ENCODE measurements around the gene ZNF836. TPM values are rescaled to one million over a fixed set of nuclear protein-coding genes. Genes with fewer than 3 reads are reported as not detected.

The ZNF836 gene
- total and polyA plus RNA-seq, 9 of the 15 experiments (the other 6 are each of a cell fraction or from before 2014, with no cell fraction given): 0.24 to 0.69 (median 0.64) TPM; not detected in 2

DNA sequence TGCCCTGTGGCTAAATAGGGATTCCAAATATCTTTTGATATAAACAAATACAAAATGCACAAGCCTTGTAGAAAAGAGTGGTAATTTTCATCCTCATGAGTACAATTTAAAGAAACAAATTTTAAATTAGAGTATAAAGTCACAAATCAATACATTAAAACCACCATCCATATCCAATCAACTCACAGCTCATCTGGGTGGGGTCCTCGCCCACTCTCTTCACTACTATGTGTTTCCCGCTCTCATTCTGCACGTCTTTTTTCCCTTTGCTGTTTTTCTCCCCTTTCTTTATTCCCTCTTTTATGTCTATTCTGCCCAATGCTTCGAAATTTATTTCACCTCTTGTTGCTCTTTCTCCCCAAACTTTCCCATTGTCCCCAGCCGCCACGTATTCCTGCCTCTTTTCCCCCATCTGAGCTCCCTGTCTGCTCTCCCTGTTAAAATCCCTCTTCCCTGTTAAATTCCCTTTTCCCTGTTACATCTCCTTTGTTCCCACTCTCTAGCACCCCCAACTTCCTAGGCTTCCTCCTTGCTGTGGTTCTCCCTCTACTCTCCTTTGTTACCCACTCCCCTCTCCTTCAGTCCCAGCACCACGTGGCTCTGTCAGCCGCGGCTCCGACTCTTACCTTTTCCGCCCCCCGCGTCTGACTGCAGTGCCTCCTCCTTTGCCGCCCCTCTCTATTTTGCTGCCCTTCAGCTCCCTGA lies 33.0 kb downstream of the ZNF836 start (continued):
- TF ChIP-seq ELF4 (CRISPR knock-in tag; IDR thresholded peaks at IDR 0.05): peak; percentile 71; the same call in 1 of the 2 replicates
- no peak for TF ChIP-seq NELFE (IDR thresholded peaks at IDR 0.05; ENCODE audit: insufficient read depth, insufficient read length)
- no peak for TF ChIP-seq SRSF3 (IDR thresholded peaks at IDR 0.05; ENCODE audit: insufficient read depth, low read length)
- no peak for TF ChIP-seq ZFP1 (CRISPR knock-in tag; IDR thresholded peaks at IDR 0.05)
- TF ChIP-seq CEBPB (tag; IDR thresholded peaks at IDR 0.05): no peak
- no peak for TF ChIP-seq ZNF124 (CRISPR knock-in tag; IDR thresholded peaks at IDR 0.05)
- TF ChIP-seq, protein P1, sequence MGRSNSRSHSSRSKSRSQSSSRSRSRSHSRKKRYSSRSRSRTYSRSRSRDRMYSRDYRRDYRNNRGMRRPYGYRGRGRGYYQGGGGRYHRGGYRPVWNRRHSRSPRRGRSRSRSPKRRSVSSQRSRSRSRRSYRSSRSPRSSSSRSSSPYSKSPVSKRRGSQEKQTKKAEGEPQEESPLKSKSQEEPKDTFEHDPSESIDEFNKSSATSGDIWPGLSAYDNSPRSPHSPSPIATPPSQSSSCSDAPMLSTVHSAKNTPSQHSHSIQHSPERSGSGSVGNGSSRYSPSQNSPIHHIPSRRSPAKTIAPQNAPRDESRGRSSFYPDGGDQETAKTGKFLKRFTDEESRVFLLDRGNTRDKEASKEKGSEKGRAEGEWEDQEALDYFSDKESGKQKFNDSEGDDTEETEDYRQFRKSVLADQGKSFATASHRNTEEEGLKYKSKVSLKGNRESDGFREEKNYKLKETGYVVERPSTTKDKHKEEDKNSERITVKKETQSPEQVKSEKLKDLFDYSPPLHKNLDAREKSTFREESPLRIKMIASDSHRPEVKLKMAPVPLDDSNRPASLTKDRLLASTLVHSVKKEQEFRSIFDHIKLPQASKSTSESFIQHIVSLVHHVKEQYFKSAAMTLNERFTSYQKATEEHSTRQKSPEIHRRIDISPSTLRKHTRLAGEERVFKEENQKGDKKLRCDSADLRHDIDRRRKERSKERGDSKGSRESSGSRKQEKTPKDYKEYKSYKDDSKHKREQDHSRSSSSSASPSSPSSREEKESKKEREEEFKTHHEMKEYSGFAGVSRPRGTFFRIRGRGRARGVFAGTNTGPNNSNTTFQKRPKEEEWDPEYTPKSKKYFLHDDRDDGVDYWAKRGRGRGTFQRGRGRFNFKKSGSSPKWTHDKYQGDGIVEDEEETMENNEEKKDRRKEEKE (IDR thresholded peaks at IDR 0.05; ENCODE audit: borderline replicate concordance in 1 of 2, control insufficient read depth in 1 of 2, low read depth in 2 of 2, low read length in 1 of 2): no peak
- TF ChIP-seq TSC22D4 (tag; IDR thresholded peaks at IDR 0.05): no peak
- TF ChIP-seq U2AF1 (optimal IDR thresholded peaks at IDR 0.05; ENCODE audit: low read depth, low read length): no peak
- TF ChIP-seq KAT7 (CRISPR knock-in tag; IDR thresholded peaks at IDR 0.05; ENCODE audit: borderline replicate concordance): no peak
- no peak for TF ChIP-seq ZNF507 (tag; conservative IDR thresholded peaks at IDR 0.05)
- no peak for TF ChIP-seq ZFX (CRISPR knock-in tag; IDR thresholded peaks at IDR 0.05)
- no peak for TF ChIP-seq ETV5 (CRISPR knock-in tag; IDR thresholded peaks at IDR 0.05; ENCODE audit: low read depth)
- TF ChIP-seq, protein P2, sequence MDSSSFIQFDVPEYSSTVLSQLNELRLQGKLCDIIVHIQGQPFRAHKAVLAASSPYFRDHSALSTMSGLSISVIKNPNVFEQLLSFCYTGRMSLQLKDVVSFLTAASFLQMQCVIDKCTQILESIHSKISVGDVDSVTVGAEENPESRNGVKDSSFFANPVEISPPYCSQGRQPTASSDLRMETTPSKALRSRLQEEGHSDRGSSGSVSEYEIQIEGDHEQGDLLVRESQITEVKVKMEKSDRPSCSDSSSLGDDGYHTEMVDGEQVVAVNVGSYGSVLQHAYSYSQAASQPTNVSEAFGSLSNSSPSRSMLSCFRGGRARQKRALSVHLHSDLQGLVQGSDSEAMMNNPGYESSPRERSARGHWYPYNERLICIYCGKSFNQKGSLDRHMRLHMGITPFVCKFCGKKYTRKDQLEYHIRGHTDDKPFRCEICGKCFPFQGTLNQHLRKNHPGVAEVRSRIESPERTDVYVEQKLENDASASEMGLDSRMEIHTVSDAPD (CRISPR knock-in tag; IDR thresholded peaks at IDR 0.05): no peak
- TF ChIP-seq, protein P3, sequence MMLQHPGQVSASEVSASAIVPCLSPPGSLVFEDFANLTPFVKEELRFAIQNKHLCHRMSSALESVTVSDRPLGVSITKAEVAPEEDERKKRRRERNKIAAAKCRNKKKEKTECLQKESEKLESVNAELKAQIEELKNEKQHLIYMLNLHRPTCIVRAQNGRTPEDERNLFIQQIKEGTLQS (IDR thresholded peaks at IDR 0.05): no peak
- TF ChIP-seq, protein P3 (CRISPR knock-in tag; conservative IDR thresholded peaks at IDR 0.05): no peak
- 0 out of 2 replicates have a peak, but pooled peaks have one; percentile 29 for TF ChIP-seq PHB2 (IDR thresholded peaks at IDR 0.05; ENCODE audit: low read depth)
- TF ChIP-seq, protein P4, sequence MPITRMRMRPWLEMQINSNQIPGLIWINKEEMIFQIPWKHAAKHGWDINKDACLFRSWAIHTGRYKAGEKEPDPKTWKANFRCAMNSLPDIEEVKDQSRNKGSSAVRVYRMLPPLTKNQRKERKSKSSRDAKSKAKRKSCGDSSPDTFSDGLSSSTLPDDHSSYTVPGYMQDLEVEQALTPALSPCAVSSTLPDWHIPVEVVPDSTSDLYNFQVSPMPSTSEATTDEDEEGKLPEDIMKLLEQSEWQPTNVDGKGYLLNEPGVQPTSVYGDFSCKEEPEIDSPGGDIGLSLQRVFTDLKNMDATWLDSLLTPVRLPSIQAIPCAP (CRISPR knock-in tag; IDR thresholded peaks at IDR 0.05; ENCODE audit: borderline replicate concordance): no peak
- TF ChIP-seq, protein P5, sequence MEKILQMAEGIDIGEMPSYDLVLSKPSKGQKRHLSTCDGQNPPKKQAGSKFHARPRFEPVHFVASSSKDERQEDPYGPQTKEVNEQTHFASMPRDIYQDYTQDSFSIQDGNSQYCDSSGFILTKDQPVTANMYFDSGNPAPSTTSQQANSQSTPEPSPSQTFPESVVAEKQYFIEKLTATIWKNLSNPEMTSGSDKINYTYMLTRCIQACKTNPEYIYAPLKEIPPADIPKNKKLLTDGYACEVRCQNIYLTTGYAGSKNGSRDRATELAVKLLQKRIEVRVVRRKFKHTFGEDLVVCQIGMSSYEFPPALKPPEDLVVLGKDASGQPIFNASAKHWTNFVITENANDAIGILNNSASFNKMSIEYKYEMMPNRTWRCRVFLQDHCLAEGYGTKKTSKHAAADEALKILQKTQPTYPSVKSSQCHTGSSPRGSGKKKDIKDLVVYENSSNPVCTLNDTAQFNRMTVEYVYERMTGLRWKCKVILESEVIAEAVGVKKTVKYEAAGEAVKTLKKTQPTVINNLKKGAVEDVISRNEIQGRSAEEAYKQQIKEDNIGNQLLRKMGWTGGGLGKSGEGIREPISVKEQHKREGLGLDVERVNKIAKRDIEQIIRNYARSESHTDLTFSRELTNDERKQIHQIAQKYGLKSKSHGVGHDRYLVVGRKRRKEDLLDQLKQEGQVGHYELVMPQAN (IDR thresholded peaks at IDR 0.05; ENCODE audit: borderline replicate concordance): peak; percentile 91
- no peak for TF ChIP-seq FOSL1 (tag; conservative IDR thresholded peaks at IDR 0.05)

Measured in K562 (cell line).